GM06990 (cell line): ENCODE measurements around the gene ARHGEF17.

Experiments
- DNase-seq: peaks from one replicate; pipeline ENCODE4 v3.0.0-alpha.2; 2011; ENCODE audit not compliant: insufficient read length; ENCODE audit errors: extremely low read depth
- H3K27me3 ChIP-seq: replicated peaks from 2 replicates; pipeline ENCODE4 v1.6.0; 2011; ENCODE audit warnings: low read length; ENCODE audit not compliant: control insufficient read depth, insufficient read depth
- H3K36me3 ChIP-seq: 2 replicates; pipeline ENCODE4 v1.5.1; 2011; ENCODE audit warnings: low read length; ENCODE audit not compliant: control insufficient read depth, insufficient read depth
- H3K4me3 ChIP-seq: replicated peaks from 2 replicates; pipeline ENCODE4 v1.5.1; 2011; ENCODE audit warnings: low read depth, mild to moderate bottlenecking, control low read depth, low read length
- CTCF ChIP-seq: IDR thresholded peaks from 2 replicates; pipeline ENCODE4 v1.5.1; 2011; ENCODE audit warnings: low read length, control low read depth, mild to moderate bottlenecking, inconsistent platforms; ENCODE audit not compliant: insufficient read depth, poor library complexity, severe bottlenecking

ARHGEF17 gene

GRCh38 chr11:73374151-73374550 lies 66.1 kb downstream of the ARHGEF17 start:
- Histone ChIP-seq H3K4me3 (no peak overlapping the region), H3K27me3 (no peaks in the 10 kb centered on the region), H3K36me3 (no peaks in the 10 kb centered on the region; the same call in 1 of the 2 replicates)
- no peak for TF ChIP-seq CTCF
- no peak for DNase-seq

GRCh38 chr11:73375830-73376159 lies 67.7 kb downstream of the ARHGEF17 start:
- no peak overlapping the region; the same call in 1 of the 2 replicates for H3K4me3 ChIP-seq
- no peak for DNase-seq

GRCh38 chr11:73376160-73376802 lies 68.2 kb downstream of the ARHGEF17 start, which contains the start of gene RELT:
TSS of gene RELT (plus strand) at chr11:73376399. CDS start at chr11:73389137, 12,738 bp downstream.
- Histone ChIP-seq H3K36me3 (peaks cover 1% of the 10 kb centered on the region; the same call in 1 of the 2 replicates), H3K27me3 (no peaks in the 10 kb centered on the region), H3K4me3 (peak within 1 kb of the TSS; percentile 98)
- DNase-seq: peak; percentile 97
- TF ChIP-seq CTCF: peak; percentile 73

More at GRCh38 chr11:73375830-73376159, 67.7 kb downstream of the ARHGEF17 start:
- no peak for TF ChIP-seq CTCF
- Histone ChIP-seq H3K27me3 (no peaks in the 10 kb centered on the region), H3K36me3 (peaks cover 1% of the 10 kb centered on the region; the same call in 1 of the 2 replicates)

GRCh38 chr11:73376803-73377629 lies 68.9 kb downstream of the ARHGEF17 start:
- Histone ChIP-seq H3K4me3 (peak overlapping the region; percentile 98), H3K27me3 (no peaks in the 10 kb centered on the region), H3K36me3 (peaks cover 1% of the 10 kb centered on the region; the same call in 1 of the 2 replicates)
- DNase-seq: peak; percentile 79
- TF ChIP-seq CTCF: no peak

GRCh38 chr11:73379189-73379880 lies 71.3 kb downstream of the ARHGEF17 start:
- H3K36me3 ChIP-seq: peaks cover 1% of the 10 kb centered on the region; the same call in 1 of the 2 replicates
- H3K27me3 ChIP-seq: no peaks in the 10 kb centered on the region
- H3K4me3 ChIP-seq: peak overlapping the region; percentile 98
- no peak for TF ChIP-seq CTCF
- DNase-seq: no peak
